CD4-positive, alpha-beta T cell treated with Interleukin-12 subunit alpha and Interleukin-12 subunit beta, for 1 hour (primary cell): Measurements from ENCODE around the gene PLAAT4.
"Not testable (repeated sequence)": the region's sequence is repeated elsewhere in the genome, so short reads cannot be mapped to it uniquely, and the experiment has no call there.

Experiments
- DNase-seq: peaks from one replicate; pipeline ENCODE4 v3.0.0-alpha.2; 2020

PLAAT4 gene

DNA sequence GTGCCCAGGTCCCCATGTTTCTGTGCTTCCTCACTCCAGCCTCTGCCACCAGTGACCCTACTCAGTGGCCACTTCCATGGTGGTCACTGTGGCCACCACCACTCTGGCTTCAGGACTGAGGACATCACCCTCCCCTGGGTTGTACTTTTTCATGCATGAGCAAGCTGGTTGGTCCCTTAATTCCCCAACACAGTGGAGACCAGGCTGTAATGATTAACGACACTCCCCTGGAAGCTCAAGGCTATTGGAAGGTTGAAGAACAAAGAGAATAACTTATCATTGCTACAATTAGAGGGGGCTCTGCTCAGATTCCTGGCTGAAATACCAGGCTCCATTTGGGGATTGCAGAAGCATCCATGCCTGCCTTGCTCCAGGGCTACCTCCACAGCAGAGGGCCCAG lies 10.5 kb downstream of the PLAAT4 start:
- DNase-seq, result no peak

DNA sequence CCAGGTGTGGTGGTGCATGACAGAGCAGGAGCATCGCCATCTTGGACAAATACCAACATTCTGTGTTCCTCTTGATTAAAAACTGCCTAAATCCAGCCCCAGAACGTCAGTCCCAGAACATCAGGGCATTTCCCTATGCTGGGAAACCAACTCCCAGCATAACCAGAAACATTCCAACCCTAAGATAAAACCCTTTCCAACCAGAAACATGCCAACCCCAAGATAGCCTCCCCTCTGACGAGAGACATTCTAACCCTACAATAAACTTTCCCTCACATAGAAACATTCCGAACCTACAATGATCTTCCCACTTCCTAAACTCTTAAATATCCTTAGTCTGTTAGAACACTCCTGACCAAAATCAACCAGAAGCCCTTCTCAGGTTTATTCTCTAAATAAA lies 11.6 kb downstream of the PLAAT4 start:
- no peak for DNase-seq

GRCh38 chr11:63549411-63549810 lies 12.8 kb downstream of the PLAAT4 start:
- no peak for DNase-seq

DNA sequence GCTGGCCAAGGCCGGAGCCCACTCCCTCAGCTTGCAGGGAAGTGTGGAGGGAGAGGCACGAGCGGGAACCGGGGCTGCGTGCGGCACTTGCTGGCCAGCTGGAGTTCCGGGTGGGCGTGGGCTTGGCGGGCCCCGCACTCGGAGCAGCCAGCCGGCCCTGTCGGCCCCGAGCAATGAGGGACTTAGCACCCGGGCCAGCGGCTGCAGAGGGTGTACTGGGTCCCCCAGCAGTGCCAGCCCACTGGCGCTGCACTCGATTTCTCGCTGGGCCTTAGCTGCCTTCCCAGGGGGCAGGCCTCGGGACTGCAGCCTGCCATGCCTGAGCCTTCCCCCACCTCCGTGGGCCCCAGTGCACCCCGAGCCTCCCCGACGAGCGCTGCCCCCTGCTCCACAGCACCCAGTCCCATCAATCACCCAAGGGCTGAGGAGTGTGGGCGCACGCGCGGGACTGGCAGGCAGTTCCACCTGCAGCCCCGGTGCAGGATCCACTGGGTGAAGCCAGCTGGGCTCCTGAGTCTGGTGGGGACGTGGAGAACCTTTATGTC lies 13.6 kb downstream of the PLAAT4 start:
- not testable (repeated sequence) for DNase-seq

- DNase-seq, result peak; percentile 57
Observed at GRCh38 chr11:63551091-63551888, 14.7 kb downstream of the PLAAT4 start.

GRCh38 chr11:63551889-63552266 lies 15.3 kb downstream of the PLAAT4 start:
- peak; percentile 41 for DNase-seq

GRCh38 chr11:63552921-63553320 lies 16.3 kb downstream of the PLAAT4 start:
- no peak for DNase-seq

DNA sequence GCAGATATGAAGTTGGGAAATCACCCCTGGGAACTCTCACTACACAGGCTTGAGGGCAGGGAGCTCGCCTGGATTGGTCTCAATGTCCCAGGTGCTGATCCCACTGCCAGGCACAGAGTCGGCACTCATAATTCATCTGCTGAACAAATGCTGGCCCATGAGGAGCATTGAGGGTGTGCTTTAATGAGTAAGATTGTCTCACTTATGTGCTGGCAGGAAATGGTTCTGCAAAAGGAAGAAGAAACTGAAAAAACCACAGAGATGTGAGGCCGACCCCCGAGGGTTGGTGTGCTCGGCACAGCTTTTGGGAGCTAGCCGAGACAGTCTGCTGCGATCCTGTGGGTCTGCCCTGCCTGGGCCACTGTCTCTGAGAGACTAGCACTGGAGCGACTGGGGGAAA lies 17.2 kb downstream of the PLAAT4 start:
- DNase-seq, result peak; percentile 74

- DNase-seq, result no peak
Observed at GRCh38 chr11:63554877-63555223, 18.2 kb downstream of the PLAAT4 start.

DNA sequence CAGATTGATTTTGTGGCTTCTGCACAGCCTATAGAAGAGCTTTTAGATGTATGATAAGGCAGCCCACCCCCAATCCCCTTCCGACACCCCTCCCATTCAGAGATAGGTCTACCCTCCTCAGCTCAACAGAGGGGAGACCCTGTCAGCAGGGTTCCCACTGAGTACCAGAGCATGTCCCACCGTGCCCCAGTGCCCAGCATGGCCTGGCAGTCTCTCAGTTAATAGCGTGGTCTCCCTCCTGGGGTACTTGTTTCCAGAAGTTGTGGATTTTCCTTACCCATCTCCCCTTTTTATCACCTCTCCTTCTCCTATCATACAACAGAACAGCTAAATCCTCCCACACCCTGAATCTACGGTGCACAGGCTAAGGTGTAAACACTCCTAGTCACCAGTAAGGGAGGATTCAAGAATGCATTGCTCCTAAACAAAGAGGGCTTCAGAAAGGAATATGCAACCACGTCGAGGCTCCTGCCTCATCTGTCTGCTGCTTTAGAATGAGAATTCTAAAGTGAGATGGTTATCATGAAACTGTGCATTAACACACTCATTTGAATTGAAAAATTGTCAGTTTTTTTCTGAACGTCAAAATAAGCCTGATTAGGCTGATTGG lies 19.9 kb downstream of the PLAAT4 start:
- no peak for DNase-seq

DNA sequence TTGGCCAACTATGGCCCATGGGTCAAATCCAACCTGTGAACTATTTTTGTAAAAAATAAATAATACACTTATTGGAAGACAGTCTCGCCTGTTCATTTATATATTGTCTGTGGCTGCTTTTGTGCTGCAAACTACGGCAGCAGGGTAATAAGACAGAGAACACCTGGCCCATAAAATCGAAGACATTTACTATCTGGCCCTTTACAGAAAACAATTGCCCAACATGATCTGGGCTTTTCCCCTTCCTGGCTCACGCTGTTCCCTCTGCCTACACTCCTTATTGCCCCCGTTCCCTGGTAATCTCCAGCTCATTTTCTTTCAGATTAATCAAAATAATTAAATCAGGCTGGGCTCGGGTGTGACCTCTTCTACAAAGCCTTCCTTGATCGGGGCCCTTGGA lies 21.0 kb downstream of the PLAAT4 start:
- DNase-seq, result no peak

- DNase-seq, result no peak
Observed at GRCh38 chr11:63558459-63559157, 22.0 kb downstream of the PLAAT4 start.

DNA sequence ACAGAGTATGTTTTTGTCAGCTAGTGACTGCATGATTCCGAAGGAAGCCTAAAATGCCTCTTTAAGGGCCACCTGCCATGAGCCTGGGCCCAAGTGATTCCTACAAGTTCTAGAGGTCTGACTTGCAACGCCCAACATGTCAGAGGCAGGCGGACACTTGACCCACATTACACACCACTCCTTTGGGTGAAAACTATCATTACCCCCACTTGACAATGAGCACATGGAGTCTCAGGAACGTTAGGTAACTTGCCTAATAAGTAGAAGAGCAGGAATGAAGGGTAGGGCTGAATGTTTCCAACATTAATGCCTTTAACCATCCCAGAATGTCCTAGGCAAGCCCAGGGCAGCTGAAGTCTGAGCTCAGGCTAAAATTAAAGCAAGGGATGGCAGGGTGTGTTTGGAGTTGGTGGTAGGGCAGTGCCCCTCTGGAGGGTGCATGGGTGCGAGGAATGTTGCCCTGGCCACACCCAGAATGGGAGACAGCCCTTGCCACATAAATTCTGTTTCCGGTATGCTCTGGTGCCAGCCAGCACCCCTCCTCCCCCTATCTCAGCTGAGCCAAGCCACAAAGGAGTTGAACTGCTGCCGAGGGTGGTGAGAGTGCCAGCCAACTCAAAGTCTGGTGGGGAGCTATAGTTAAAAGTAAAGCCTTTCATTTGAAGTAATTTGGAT lies 24.0 kb downstream of the PLAAT4 start:
- peak; percentile 55 for DNase-seq

GRCh38 chr11:63563201-63564055 lies 26.8 kb downstream of the PLAAT4 start, which contains the start of gene PLAAT2:
PLAAT2 (minus strand) TSS chr11:63563379; CDS start chr11:63563324, 55 bp downstream.
- no peak for DNase-seq

- DNase-seq, result peak; percentile 51
Observed at GRCh38 chr11:63564056-63564774, 27.6 kb downstream of the PLAAT4 start.

GRCh38 chr11:63564784-63565350 lies 28.3 kb downstream of the PLAAT4 start:
- no peak for DNase-seq

DNA sequence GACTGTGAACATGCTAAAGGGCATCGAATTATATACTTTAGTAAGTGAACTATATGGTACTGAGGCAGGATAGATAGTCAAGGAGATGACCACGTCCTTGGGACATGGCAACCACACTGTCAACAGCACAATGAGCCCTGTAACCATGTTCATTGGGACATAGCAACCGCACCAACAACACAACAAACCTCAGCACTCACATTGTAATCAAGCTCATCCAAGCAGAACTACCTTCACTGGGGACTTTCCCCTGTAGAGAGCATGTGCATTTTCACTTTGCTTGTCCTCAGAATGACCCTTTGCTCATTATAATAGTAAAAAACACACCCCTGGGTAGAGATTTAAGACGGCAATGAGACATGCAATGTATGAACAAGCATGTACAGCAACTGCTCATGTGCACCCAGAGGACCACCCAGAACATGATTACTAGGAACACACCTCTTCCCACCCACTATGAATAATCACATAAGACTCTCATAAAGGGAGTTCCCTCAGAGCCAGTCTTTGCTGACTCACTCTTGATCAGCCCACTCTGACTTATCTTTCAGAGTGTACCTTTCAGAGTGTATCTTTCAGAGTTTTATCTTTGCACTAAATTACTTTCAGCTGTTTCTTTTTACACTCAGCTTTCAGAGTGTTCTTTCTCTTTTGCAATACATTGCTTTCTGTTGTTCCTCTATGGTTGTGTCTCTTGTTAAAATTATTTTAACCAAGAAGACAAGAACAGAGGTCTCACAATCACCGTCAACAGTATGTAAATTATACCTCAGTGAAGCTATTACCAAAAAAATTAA lies 30.6 kb downstream of the PLAAT4 start:
- DNase-seq, result peak; percentile 91

DNA sequence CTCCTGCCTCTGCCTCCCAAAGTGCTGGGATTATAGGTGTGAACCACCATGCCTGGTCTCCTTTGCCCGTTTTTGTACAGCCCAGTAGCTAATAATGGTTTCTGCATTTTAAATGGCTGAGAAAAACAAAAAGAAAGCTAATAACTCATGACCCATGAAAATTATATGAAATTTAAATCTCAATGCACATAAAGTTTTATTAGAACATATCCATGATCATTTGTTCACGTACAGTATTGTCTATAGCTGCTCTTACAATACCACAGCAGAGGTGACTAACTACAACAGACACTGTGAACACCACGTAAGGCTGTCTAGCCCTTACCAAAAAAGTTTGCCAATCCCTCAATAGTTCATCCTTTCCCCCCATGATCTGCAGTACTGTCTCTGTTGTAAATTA lies 33.0 kb downstream of the PLAAT4 start:
- no peak for DNase-seq

GRCh38 chr11:63572026-63572688 lies 35.5 kb downstream of the PLAAT4 start:
- DNase-seq, result no peak
